ENCODE data around the gene NEK10. TPM values are rescaled to one million over a fixed set of nuclear protein-coding genes. Genes with fewer than 3 reads are reported as not detected.

Gene NEK10
- total and polyA plus RNA-seq, 2 donors (not counting 3 experiments of a cell fraction or from before 2014, with no cell fraction given): 0.32 to 5.0 TPM

GRCh38 chr3:27335571-27335970 lies 33.6 kb downstream of the NEK10 start:
- no peak overlapping the region for H2AFZ ChIP-seq (ENCODE audit: low read depth, low read length)
- no peak overlapping the region for H3K9ac ChIP-seq (replicated peaks; ENCODE audit: extremely low read depth, insufficient read depth, low read length)
- BruUV-seq (replicated peaks): no TSS peak
- no peaks in the 10 kb centered on the region for H3K9me3 ChIP-seq (replicated peaks; ENCODE audit: control insufficient read depth, insufficient read depth, low read length)
- DNase-seq (ENCODE audit: low read depth, low spot score) (no peak), FAIRE-seq (no peak)
- H3K9me1 ChIP-seq (replicated peaks; ENCODE audit: control insufficient read depth, extremely low read depth, insufficient read depth, low read length): no peaks in the 10 kb centered on the region
- H3K4me2 ChIP-seq (ENCODE audit: insufficient read depth, low read length): no peak overlapping the region
- H4K20me1 ChIP-seq (replicated peaks; ENCODE audit: control insufficient read depth, extremely low read depth, insufficient read depth, low read length): no peaks in the 10 kb centered on the region
- intact Hi-C loops (cut with micrococcal nuclease) (no loop called here), dilution Hi-C loops (cut with MboI; ENCODE audit: extremely low pct_ligation_motif_present, low sequenced_read_pairs) (no loop called here)
- H3K79me2 ChIP-seq (ENCODE audit: control insufficient read depth, insufficient read depth, low read length): no peaks in the 10 kb centered on the region
- H3K27ac ChIP-seq (ENCODE audit: insufficient read depth, low read depth, low read length): no peak overlapping the region
- CTCF ChIA-PET: no interaction called here
- POLR2A ChIA-PET: no interaction called here
- H3K27me3 ChIP-seq (ENCODE audit: control insufficient read depth in 2 of 2, insufficient read depth in 2 of 2, low read length in 2 of 2): no peaks in the 10 kb centered on the region
- H3K36me3 ChIP-seq (ENCODE audit: control insufficient read depth in 2 of 2, extremely low read depth in 1 of 2, insufficient read depth in 2 of 2, low read length in 2 of 2): no peaks in the 10 kb centered on the region
- H3K4me1 ChIP-seq (ENCODE audit: control insufficient read depth, extremely low read depth, insufficient read depth, low read length): peaks cover 8% of the 10 kb centered on the region
- no peak overlapping the region for H3K4me3 ChIP-seq (replicated peaks in 1 of 3; ENCODE audit: insufficient read depth in 1 of 3, low read depth in 1 of 3, low read length in 3 of 3)
- TF ChIP-seq CTCF (IDR thresholded peaks at IDR 0.05; ENCODE audit: extremely low read depth in 1 of 2, insufficient read depth in 1 of 2, low read depth in 1 of 2, low read length in 2 of 2): no peak
- TF ChIP-seq MYC (IDR thresholded peaks at IDR 0.05; ENCODE audit: low read depth, low read length): no peak
- TF ChIP-seq POLR2A (IDR thresholded peaks at IDR 0.05; ENCODE audit: low read depth, low read length): no peak
- no peak for TF ChIP-seq GATA2 (IDR thresholded peaks at IDR 0.05; ENCODE audit: insufficient read depth, insufficient read length, low read depth, low read length)
- TF ChIP-seq EZH2 (IDR thresholded peaks at IDR 0.05; ENCODE audit: borderline replicate concordance, low read depth, low read length, severe bottlenecking): no peak
- no peak for TF ChIP-seq JUN (IDR thresholded peaks at IDR 0.05; ENCODE audit: borderline replicate concordance, insufficient read depth, insufficient read length, low read depth)
- TF ChIP-seq MAX (IDR thresholded peaks at IDR 0.05; ENCODE audit: insufficient read depth, insufficient read length): no peak
- TF ChIP-seq FOS (IDR thresholded peaks at IDR 0.05; ENCODE audit: borderline replicate concordance, insufficient read depth, low read length): no peak
- no peak for TF ChIP-seq POLR2AphosphoS5 (IDR thresholded peaks at IDR 0.05; ENCODE audit: insufficient read depth, low read depth, low read length)
